H1 (cell line): Measurements from ENCODE around the gene PTPA.
A peak's percentile ranks its signal among the peaks of the same experiment; 100 is the strongest.

Source experiments
- CBX8 ChIP-seq: fragments of 300-800, 300-1000 bp; sonication (generic); IDR thresholded peaks from 2 replicates; pipeline ENCODE4 v1.7.1; 2016; ENCODE audit warnings: low read depth, low read length, borderline replicate concordance
- CEBPB ChIP-seq: IDR thresholded peaks from 2 replicates; pipeline ENCODE4 v1.6.1; 2012; ENCODE audit warnings: low read depth, low read length
- CHD2 ChIP-seq: IDR thresholded peaks from 2 replicates; pipeline ENCODE4 v1.6.1; 2012; ENCODE audit warnings: low read length, improper control_type of control experiment
- CREB1 ChIP-seq: IDR thresholded peaks from 2 replicates; pipeline ENCODE4 v1.6.1; 2012; ENCODE audit warnings: inconsistent platforms
- CTCF ChIP-seq, 3 experiments: IDR thresholded peaks; 1 replicate in 2 of 3; 2 replicates in 1 of 3; pipeline versions ENCODE4 v1.5.1 to v1.6.1; 2011; ENCODE audit warnings: low read length in 3 of 3, mild to moderate bottlenecking in 3 of 3, inconsistent platforms in 2 of 3, low read depth in 1 of 3, moderate library complexity in 1 of 3; ENCODE audit not compliant: insufficient read depth in 1 of 3; ENCODE audit errors: control extremely low read depth in 1 of 3
- EZH2 ChIP-seq: fragments of 200-600 bp; sonication (generic); IDR thresholded peaks from 2 replicates; pipeline ENCODE4 v1.7.1; 2012; ENCODE audit warnings: low read depth, mild to moderate bottlenecking, moderate library complexity, low read length, inconsistent platforms; ENCODE audit not compliant: severe bottlenecking
- GABPA ChIP-seq: IDR thresholded peaks from 2 replicates; pipeline ENCODE4 v1.6.1; 2011; ENCODE audit warnings: mild to moderate bottlenecking, low read length, moderate library complexity, borderline replicate concordance; ENCODE audit not compliant: insufficient read depth
- MAFK ChIP-seq: IDR thresholded peaks from 2 replicates; pipeline ENCODE4 v1.6.1; 2012; ENCODE audit warnings: low read depth, mild to moderate bottlenecking, improper control_type of control experiment, low read length
- POLR2A ChIP-seq, 2 experiments: IDR thresholded peaks; 1 replicate in 1 of 2; 2 replicates in 1 of 2; pipeline ENCODE4 v1.6.1; 2011; ENCODE audit warnings: low read depth in 2 of 2, low read length in 2 of 2, mild to moderate bottlenecking in 2 of 2; ENCODE audit errors: control extremely low read depth in 1 of 2
- POLR2AphosphoS5 ChIP-seq: IDR thresholded peaks from 2 replicates; pipeline ENCODE4 v1.6.1; 2011; ENCODE audit warnings: low read depth, low read length
- RAD21 ChIP-seq, 2 experiments: IDR thresholded peaks in 1 of 2; conservative IDR thresholded peaks in 1 of 2; 2 replicates each; pipeline ENCODE4 v1.6.1; 2011; ENCODE audit warnings: low read depth in 2 of 2, low read length in 2 of 2, improper control_type of control experiment in 1 of 2, inconsistent platforms in 1 of 2, mild to moderate bottlenecking in 1 of 2, moderate library complexity in 1 of 2
- RFX5 ChIP-seq: IDR thresholded peaks from 2 replicates; pipeline ENCODE4 v1.6.1; 2011; ENCODE audit warnings: low read depth, low read length, improper control_type of control experiment, borderline replicate concordance
- SAP30 ChIP-seq: fragments of 300-600 bp; sonication (generic); IDR thresholded peaks from 2 replicates; pipeline ENCODE4 v1.7.1; 2012; ENCODE audit warnings: low read length, moderate library complexity, mild to moderate bottlenecking, inconsistent platforms; ENCODE audit not compliant: insufficient read depth, insufficient replicate concordance

GRCh38 chr9:129145841-129146292 lies 34.7 kb downstream of the PTPA start:
- no peak for TF ChIP-seq CBX8
- TF ChIP-seq RFX5: no peak
- peak; percentile 55; the same call in 1 of the 2 replicates for TF ChIP-seq CHD2
- no peak for TF ChIP-seq EZH2
- peak; percentile 52 for TF ChIP-seq POLR2AphosphoS5
- TF ChIP-seq MAFK: no peak
- no peak for TF ChIP-seq CTCF (IDR thresholded peaks at IDR 0.05; ENCODE audit: control extremely low read depth in 1 of 3, insufficient read depth in 1 of 3, low read depth in 1 of 3, low read length in 3 of 3)
- no peak for TF ChIP-seq GABPA
- TF ChIP-seq CREB1: peak; percentile 46; the same call in 1 of the 2 replicates
- no peak for TF ChIP-seq SAP30
- no peak for TF ChIP-seq CEBPB
- peak in 1 of 2 experiments; percentile 50; a peak in 1 of 3 replicates for TF ChIP-seq POLR2A (IDR thresholded peaks at IDR 0.05; ENCODE audit: control extremely low read depth in 1 of 2, low read depth in 2 of 2, low read length in 2 of 2)
- TF ChIP-seq RAD21 (IDR thresholded peaks at IDR 0.05 in 1 of 2, conservative IDR thresholded peaks at IDR 0.05 in 1 of 2; ENCODE audit: low read depth in 2 of 2, low read length in 2 of 2): no peak
